HG03025 (cell line): Measurements from ENCODE around the gene RIC8B.

Source experiments
- ATAC-seq: cut with Tn5 transposase; IDR thresholded peaks from one replicate; pipeline ENCODE4 v1.9.1; 2021; ENCODE audit warnings: mild to moderate bottlenecking, moderate library complexity; ENCODE audit not compliant: unreplicated experiment, low FRiP score

RIC8B gene

GRCh38 chr12:106801167-106801708 lies 26.8 kb downstream of the RIC8B start:
- ATAC-seq = no peak

GRCh38 chr12:106801830-106802533 lies 27.5 kb downstream of the RIC8B start:
- ATAC-seq = no peak

GRCh38 chr12:106804668-106805067 lies 30.2 kb downstream of the RIC8B start:
- ATAC-seq = no peak

GRCh38 chr12:106814714-106815113 lies 40.2 kb downstream of the RIC8B start:
- no peak for ATAC-seq

GRCh38 chr12:106815741-106816140 lies 41.3 kb downstream of the RIC8B start:
- ATAC-seq = no peak

- no peak for ATAC-seq
These were observed 41.7 kb downstream of the RIC8B start for GRCh38 chr12:106816231-106816630.

- no peak for ATAC-seq
These were observed 45.5 kb downstream of the RIC8B start for GRCh38 chr12:106819991-106820390.

GRCh38 chr12:106831699-106832098 lies 57.2 kb downstream of the RIC8B start:
- ATAC-seq = no peak

GRCh38 chr12:106837782-106838181 lies 63.3 kb downstream of the RIC8B start:
- no peak for ATAC-seq

GRCh38 chr12:106839333-106839732 lies 64.9 kb downstream of the RIC8B start:
- no peak for ATAC-seq

GRCh38 chr12:106840243-106840642 lies 65.8 kb downstream of the RIC8B start:
- no peak for ATAC-seq

GRCh38 chr12:106841510-106842302 lies 67.2 kb downstream of the RIC8B start:
- no peak for ATAC-seq

GRCh38 chr12:106845902-106846301 lies 71.4 kb downstream of the RIC8B start:
- ATAC-seq = no peak

GRCh38 chr12:106847861-106848260 lies 73.4 kb downstream of the RIC8B start:
- ATAC-seq = no peak

- ATAC-seq = no peak
These were observed 76.8 kb downstream of the RIC8B start for GRCh38 chr12:106851306-106851705.

GRCh38 chr12:106854723-106855122 lies 80.2 kb downstream of the RIC8B start:
- ATAC-seq = no peak

- ATAC-seq = no peak
These were observed 80.8 kb downstream of the RIC8B start for GRCh38 chr12:106855221-106855758.

- no peak for ATAC-seq
These were observed 87.8 kb downstream of the RIC8B start for GRCh38 chr12:106861984-106862916.

GRCh38 chr12:106863189-106863588 lies 88.7 kb downstream of the RIC8B start:
- ATAC-seq = no peak

GRCh38 chr12:106865683-106866082 lies 91.2 kb downstream of the RIC8B start:
- no peak for ATAC-seq
